Cardiac septum (tissue), 1 donor: ENCODE measurements around the gene PDLIM7. TPM values are rescaled to one million over a fixed set of nuclear protein-coding genes. Genes with fewer than 3 reads are reported as not detected.
A peak's percentile ranks its signal among the peaks of the same experiment; 100 is the strongest.

ENCODE experiments used
- DNase-seq: peaks from one replicate; pipeline ENCODE4 v3.0.0-alpha.2; 2020; ENCODE audit warnings: low spot score
- intact Hi-C: fragments of 100-400 bp; cut with DNase I; formaldehyde crosslinking; loops from one replicate; pipeline ENCODE4 v1.14.0; 2022
- total RNA-seq: library from RNA; stranded (reverse); fragmentation: NEBNext Ultra II Directional; extraction: Animal tissue kit (Norgen Biotek cat#: 25700); gene quantifications from one replicate; pipeline ENCODE4 v1.2.1, GENCODE V29; 2021
- donor health status: DM: no; HTN: no; CAD: no.

PDLIM7 gene
- total RNA-seq, 1 donor from 2014 or later = 133 TPM

GRCh38 chr5:177526791-177527190 lies 29.4 kb upstream of the PDLIM7 start:
- intact Hi-C loops = no loop called here
- no peak for DNase-seq

- intact Hi-C loops = no loop called here
- no peak for DNase-seq
These were observed 28.8 kb upstream of the PDLIM7 start for GRCh38 chr5:177526191-177526590.

- intact Hi-C loops = no loop called here
- DNase-seq = no peak
These were observed 27.7 kb upstream of the PDLIM7 start for GRCh38 chr5:177524941-177525655.

GRCh38 chr5:177524539-177524900 lies 27.1 kb upstream of the PDLIM7 start:
- intact Hi-C loops = no loop called here
- DNase-seq = no peak

- intact Hi-C loops = no loop called here
- no peak for DNase-seq
These were observed 26.5 kb upstream of the PDLIM7 start for GRCh38 chr5:177523711-177524538.

- intact Hi-C loops = no loop called here
- DNase-seq = no peak
These were observed 23.6 kb upstream of the PDLIM7 start for GRCh38 chr5:177520916-177521513.

GRCh38 chr5:177520271-177520670 lies 22.9 kb upstream of the PDLIM7 start:
- intact Hi-C loops = no loop called here
- DNase-seq = no peak

GRCh38 chr5:177519463-177520235 lies 22.2 kb upstream of the PDLIM7 start:
- intact Hi-C loops = loop anchor here (5.0 kb wide), 1 partner anchor 73 kb away; the partner anchor contains the start of gene TMED9
- no peak for DNase-seq

GRCh38 chr5:177516601-177517568 lies 19.5 kb upstream of the PDLIM7 start, which contains the start of gene DDX41:
Gene DDX41 (minus strand): TSS chr5:177516961. CDS start chr5:177516945, 16 bp downstream.
- DNase-seq = peak; percentile 98
- intact Hi-C loops = loop anchor here (2.0 to 5.0 kb wide), 3 partner anchors 18 to 75 kb away; partner anchors contain the start of gene TMED9

GRCh38 chr5:177515580-177515979 lies 18.2 kb upstream of the PDLIM7 start:
- intact Hi-C loops = loop anchor here (5.0 kb wide), 1 partner anchor 77 kb away; the partner anchor contains the start of gene TMED9
- DNase-seq = no peak

- no peak for DNase-seq
- intact Hi-C loops = no loop called here
These were observed 17.1 kb upstream of the PDLIM7 start for GRCh38 chr5:177514541-177514940.

- DNase-seq = no peak
- intact Hi-C loops = no loop called here
These were observed 16.1 kb upstream of the PDLIM7 start for GRCh38 chr5:177513500-177513899.

GRCh38 chr5:177512736-177513380 lies 15.5 kb upstream of the PDLIM7 start:
- no peak for DNase-seq
- intact Hi-C loops = no loop called here

GRCh38 chr5:177511796-177512675 lies 14.6 kb upstream of the PDLIM7 start:
- intact Hi-C loops = no loop called here
- DNase-seq = no peak

- no peak for DNase-seq
- intact Hi-C loops = no loop called here
These were observed 13.8 kb upstream of the PDLIM7 start for GRCh38 chr5:177511181-177511580.

GRCh38 chr5:177510567-177511053 lies 13.2 kb upstream of the PDLIM7 start:
- intact Hi-C loops = no loop called here
- peak; percentile 82 for DNase-seq
